MCF 10A (cell line): ENCODE measurements around the gene PLEKHD1. TPM values are rescaled to one million over a fixed set of nuclear protein-coding genes. Genes with fewer than 3 reads are reported as not detected.

Experiments
- BruUV-seq: library from RNA; stranded (reverse); fragments of 400-500 nt; replicated peaks from 2 replicates; lab custom pipeline; 2021; lab: Mats Ljungman, UMichigan
- CTCF ChIA-PET: fragments of 300-600 bp; sonication (Branson Sonifier 250); formaldehyde crosslinking; extraction: SDS; loops from one replicate; lab custom pipeline; 2021; ENCODE audit warnings: antibody characterized with exemption, inconsistent platforms; lab: Yijun Ruan, JAX
- POLR2A ChIA-PET: fragments of 300-600, 350-650 bp; sonication (Branson Sonifier 250); formaldehyde crosslinking; extraction: SDS; loops from one replicate; lab custom pipeline; 2020; ENCODE audit warnings: antibody characterized with exemption, inconsistent platforms; lab: Yijun Ruan, JAX
- DNase-seq: peaks from one replicate; pipeline ENCODE4 v3.0.0-alpha.2; 2018; ENCODE audit not compliant: unreplicated experiment
- H3K27ac Mint-ChIP-seq: one replicate; pipeline ENCODE4 v1.8.0; 2022; ENCODE audit warnings: mild to moderate bottlenecking, low read depth, mixed read lengths; ENCODE audit not compliant: unreplicated experiment
- H3K27me3 Mint-ChIP-seq: one replicate; pipeline ENCODE4 v1.8.0; 2022; ENCODE audit warnings: mixed read lengths; ENCODE audit not compliant: insufficient read depth, unreplicated experiment
- H3K36me3 Mint-ChIP-seq: one replicate; pipeline ENCODE4 v1.8.0; 2022; ENCODE audit warnings: mild to moderate bottlenecking, moderate library complexity, mixed read lengths; ENCODE audit not compliant: insufficient read depth, unreplicated experiment
- H3K4me1 Mint-ChIP-seq: one replicate; pipeline ENCODE4 v1.8.0; 2022; ENCODE audit warnings: mixed read lengths; ENCODE audit not compliant: insufficient read depth, unreplicated experiment
- H3K4me3 Mint-ChIP-seq: one replicate; pipeline ENCODE4 v1.8.0; 2022; ENCODE audit warnings: mild to moderate bottlenecking, moderate library complexity, mixed read lengths; ENCODE audit not compliant: unreplicated experiment
- H3K9me3 Mint-ChIP-seq: one replicate; pipeline ENCODE4 v1.8.0; 2022; ENCODE audit warnings: mixed read lengths; ENCODE audit not compliant: unreplicated experiment
- CTCF ChIP-seq: fragments of 200-600 bp; IDR thresholded peaks from one replicate; pipeline ENCODE4 v1.8.0; 2022; ENCODE audit warnings: antibody characterized with exemption, mild to moderate bottlenecking; ENCODE audit not compliant: unreplicated experiment
- intact Hi-C: fragments of 100-400 bp; cut with micrococcal nuclease; formaldehyde crosslinking; loops from 2 replicates; pipeline ENCODE4 v1.14.1; 2022
- total RNA-seq: library from RNA; stranded (reverse); gene quantifications from 2 replicates; pipeline ENCODE4 v1.2.3, GENCODE V29; 2022

PLEKHD1 gene
- total RNA-seq, 1 experiment from 2014 or later = not detected

GRCh38 chr14:69569859-69570258 lies 85.3 kb downstream of the PLEKHD1 start:
- H3K36me3 Mint-ChIP-seq = no peaks in the 10 kb centered on the region
- POLR2A ChIA-PET = no interaction called here
- no peak overlapping the region for H3K27ac Mint-ChIP-seq
- no peak overlapping the region for H3K4me3 Mint-ChIP-seq
- DNase-seq = no peak
- CTCF ChIA-PET = interaction anchor here (1.2 to 7.4 kb wide), 3 partner anchors 10 to 33 kb away, joined by 5 to 113 read pairs (median 5); no protein-coding TSS in a partner anchor
- H3K4me1 Mint-ChIP-seq = peaks cover 5% of the 10 kb centered on the region
- peaks cover 61% of the 10 kb centered on the region for H3K27me3 Mint-ChIP-seq
- no peak for TF ChIP-seq CTCF
- H3K9me3 Mint-ChIP-seq = no peaks in the 10 kb centered on the region
- intact Hi-C loops = no loop called here
- no TSS peak for BruUV-seq

- H3K4me1 Mint-ChIP-seq = peaks cover 6% of the 10 kb centered on the region
- no peak for DNase-seq
- ChIA-PET POLR2A (interaction anchor here (1.3 kb wide), 1 partner anchor 12 kb away, joined by 3 read pairs; no protein-coding TSS in a partner anchor), CTCF (interaction anchor here (1.2 to 7.4 kb wide), 3 partner anchors 9 to 149 kb away, joined by 5 to 113 read pairs (median 6); no protein-coding TSS in a partner anchor)
- H3K36me3 Mint-ChIP-seq = no peaks in the 10 kb centered on the region
- no peaks in the 10 kb centered on the region for H3K9me3 Mint-ChIP-seq
- intact Hi-C loops = no loop called here
- no peak for TF ChIP-seq CTCF
- peaks cover 60% of the 10 kb centered on the region for H3K27me3 Mint-ChIP-seq
- BruUV-seq = no TSS peak
- no peak overlapping the region for H3K4me3 Mint-ChIP-seq
- no peak overlapping the region for H3K27ac Mint-ChIP-seq
Observed at GRCh38 chr14:69570836-69571330, 86.4 kb downstream of the PLEKHD1 start.

- H3K9me3 Mint-ChIP-seq = no peaks in the 10 kb centered on the region
- no peak overlapping the region for H3K27ac Mint-ChIP-seq
- H3K4me3 Mint-ChIP-seq = no peak overlapping the region
- BruUV-seq = no TSS peak
- peaks cover 60% of the 10 kb centered on the region for H3K27me3 Mint-ChIP-seq
- peaks cover 6% of the 10 kb centered on the region for H3K4me1 Mint-ChIP-seq
- DNase-seq = no peak
- CTCF ChIA-PET = interaction anchor here (1.1 to 7.4 kb wide), 6 partner anchors 8 to 149 kb away, joined by 3 to 113 read pairs (median 6); no protein-coding TSS in a partner anchor
- no peaks in the 10 kb centered on the region for H3K36me3 Mint-ChIP-seq
- POLR2A ChIA-PET = interaction anchor here (1.3 kb wide), 1 partner anchor 12 kb away, joined by 3 read pairs; no protein-coding TSS in a partner anchor
- intact Hi-C loops = no loop called here
- TF ChIP-seq CTCF = no peak
Observed at GRCh38 chr14:69571449-69572029, 87.0 kb downstream of the PLEKHD1 start.

- no peak overlapping the region for H3K27ac Mint-ChIP-seq
- ChIA-PET CTCF (interaction anchor here (0.6 to 7.4 kb wide), 6 partner anchors 8 to 934 kb away, joined by 3 to 113 read pairs (median 6); no protein-coding TSS in a partner anchor), POLR2A (no interaction called here)
- no peak for DNase-seq
- no peak for TF ChIP-seq CTCF
- intact Hi-C loops = no loop called here
- BruUV-seq = no TSS peak
- H3K4me3 Mint-ChIP-seq = no peak overlapping the region
- H3K4me1 Mint-ChIP-seq = peaks cover 6% of the 10 kb centered on the region
- H3K36me3 Mint-ChIP-seq = no peaks in the 10 kb centered on the region
- H3K9me3 Mint-ChIP-seq = no peaks in the 10 kb centered on the region
- peaks cover 56% of the 10 kb centered on the region for H3K27me3 Mint-ChIP-seq
Observed at GRCh38 chr14:69572030-69572840, 87.7 kb downstream of the PLEKHD1 start.
